Adrenal gland (tissue), 12 donors: Measurements from ENCODE around the gene RBM4B. TPM values are rescaled to one million over a fixed set of nuclear protein-coding genes. Genes with fewer than 3 reads are reported as not detected.
"Not testable (repeated sequence)": the region's sequence is repeated elsewhere in the genome, so short reads cannot be mapped to it uniquely, and the experiment has no call there.

ENCODE experiments used
- DNase-seq, 7 donors: peaks; one replicate each; pipeline ENCODE4 v3.0.0-alpha.2; 2019 to 2020
- H3K27ac ChIP-seq, 5 donors: fragments of 200-600 bp; sonication (generic) in 4 of 5; 1 replicate in 3 of 5; 2 replicates in 2 of 5; pipeline versions ENCODE4 v1.5.1 to v1.8.0; 2016 to 2020; ENCODE audit warnings: mild to moderate bottlenecking in 1 of 5
- H3K27me3 ChIP-seq: fragments of 200-600 bp; 2 replicates; pipeline ENCODE4 v1.8.0; 2021
- H3K36me3 ChIP-seq, 2 donors: fragments of 200-600 bp; replicated peaks in 1 of 2; 1 replicate in 1 of 2; 2 replicates in 1 of 2; pipeline versions ENCODE4 v1.5.1 to v1.8.0; 2018 to 2022
- H3K4me1 ChIP-seq, 2 donors: fragments of 200-600 bp; replicated peaks in 1 of 2; 1 replicate in 1 of 2; 2 replicates in 1 of 2; pipeline versions ENCODE4 v1.5.1 to v1.8.0; 2018 to 2021
- H3K4me3 ChIP-seq, 4 donors: fragments of 200-600 bp; sonication (generic) in 3 of 4; one replicate each; pipeline ENCODE4 v1.5.1; 2016 to 2018
- H3K9me3 ChIP-seq, 3 donors: fragments of 200-600 bp; sonication (generic) in 1 of 3; replicated peaks in 1 of 3; 1 replicate in 2 of 3; 2 replicates in 1 of 3; pipeline versions ENCODE4 v1.5.1 to v1.8.0; 2016 to 2021
- CTCF ChIP-seq, 6 experiments: fragments of 450-650 bp in 4 of 6; fragments of 200-600 bp in 2 of 6; sonication (generic) in 1 of 6; IDR thresholded peaks; 1 replicate in 5 of 6; 2 replicates in 1 of 6; pipeline versions ENCODE4 v1.5.1 to v1.8.0; 2016 to 2021; ENCODE audit warnings: antibody characterized with exemption in 6 of 6, mild to moderate bottlenecking in 2 of 6, moderate library complexity in 1 of 6
- POLR2A ChIP-seq, 2 donors: fragments of 450-650 bp; IDR thresholded peaks; one replicate each; pipeline ENCODE4 v1.6.1; 2017; ENCODE audit warnings: antibody characterized with exemption in 2 of 2, mild to moderate bottlenecking in 2 of 2, moderate library complexity in 1 of 2
- WGBS, 4 donors: extraction: QIAGEN DNeasy Blood & Tissue Kit in 2 of 4; methylation state at CpG; one replicate each; pipeline versions ENCODE4 v1.1.5 to v1.1.7; 2013 to 2017; 5-methylcytosine and 5-hydroxymethylcytosine counted together
- intact Hi-C, 2 donors: fragments of 100-400 bp; cut with DNase I; formaldehyde crosslinking; loops; one replicate each; pipeline versions ENCODE4 v1.14.1 to v1.15.0; 2022 to 2023
- polyA plus RNA-seq, 3 donors: library from polyadenylated mRNA; stranded (reverse); fragments of 200-250 nt in 2 of 3; fragments of 350-450 nt in 1 of 3; fragmentation: Illumina TruSeq in 1 of 3; extraction: RNeasy Lipid Tissue Mini Kit (QIAGEN cat#74804) in 1 of 3; gene quantifications; one replicate each; pipeline ENCODE4 v1.2.3, GENCODE V29; 2013 to 2014
- total RNA-seq, 9 donors: library from RNA; depleted of rRNA in 4 of 9; stranded (reverse); fragments of >200 nt in 4 of 9; fragments of 120-200 nt in 1 of 9; fragmentation: NEBNext Ultra II Directional in 1 of 9; extraction: Animal tissue kit (Norgen Biotek cat#: 25700) in 1 of 9; gene quantifications; one replicate each; pipeline versions ENCODE4 v1.1.0 to v1.2.4, GENCODE V29; 2013 to 2023
- donor health status: healthy with polysubstance abuse.
- donor health status: Bipolar disorder and iron deficiency.
- donor health status: DM: yes; HTN: yes; CAD: no.
- donor health status: DM: no; HTN: no; CAD: no.
- donor health status: DM: no; HTN: no; CAD: no.
- donor health status: DM: yes; HTN: yes; CAD: no.

The RBM4B gene
- total and polyA plus RNA-seq, 12 donors: 9.9 to 40.3 (median 20.6) TPM

- 76 to 85% (median 81%) methylated on average over 5 of the region's 5 CpGs for WGBS, 4 donors
- H3K27me3 ChIP-seq: no peaks in the 10 kb centered on the region
- intact Hi-C loops: loop anchor here in 1 of 2 donors (10.0 kb wide), 1 partner anchor 575 kb away; the partner anchor contains the start of gene PACS1
- H3K4me3 ChIP-seq: no peak overlapping the region
- peaks cover 8 to 22% of the 10 kb centered on the region in 2 donors for H3K4me1 ChIP-seq
- no peak overlapping the region for H3K27ac ChIP-seq
- no peaks in the 10 kb centered on the region for H3K9me3 ChIP-seq
- peaks cover 0 to 62% of the 10 kb centered on the region in 2 donors for H3K36me3 ChIP-seq
- TF ChIP-seq CTCF (IDR thresholded peaks at IDR 0.05) (no peak), POLR2A (IDR thresholded peaks at IDR 0.05) (no peak)
- DNase-seq: no peak
These were observed 27.8 kb downstream of the RBM4B start for GRCh38 chr11:66649903-66650302.

- H3K4me1 ChIP-seq: peaks cover 38 to 53% of the 10 kb centered on the region in 2 donors
- peaks cover 0 to 75% of the 10 kb centered on the region in 2 donors for H3K36me3 ChIP-seq
- no peak overlapping the region for H3K27ac ChIP-seq
- 72 to 89% (median 82%) methylated on average over 4 of the region's 4 CpGs for WGBS, 4 donors
- H3K4me3 ChIP-seq: no peak overlapping the region
- DNase-seq: no peak
- no peaks in the 10 kb centered on the region for H3K9me3 ChIP-seq
- no peaks in the 10 kb centered on the region for H3K27me3 ChIP-seq
- no peak for TF ChIP-seq CTCF (IDR thresholded peaks at IDR 0.05)
- no peak for TF ChIP-seq POLR2A (IDR thresholded peaks at IDR 0.05)
- intact Hi-C loops: loop anchor here in 1 of 2 donors (10.0 kb wide), 1 partner anchor 572 kb away; the partner anchor contains the start of gene PACS1
These were observed 30.9 kb downstream of the RBM4B start for GRCh38 chr11:66646828-66647227.

- Histone ChIP-seq H3K36me3 (peaks cover 0 to 83% of the 10 kb centered on the region in 2 donors), H3K9me3 (no peaks in the 10 kb centered on the region), H3K27me3 (no peaks in the 10 kb centered on the region), H3K4me3 (no peak overlapping the region), H3K27ac (no peak overlapping the region), H3K4me1 (peaks cover 66 to 80% of the 10 kb centered on the region in 2 donors)
- intact Hi-C loops: loop anchor here in 1 of 2 donors (10.0 kb wide), 1 partner anchor 569 kb away; the partner anchor contains the start of gene PACS1
- no peak for TF ChIP-seq POLR2A (IDR thresholded peaks at IDR 0.05)
- no peak for TF ChIP-seq CTCF (IDR thresholded peaks at IDR 0.05)
- whole genome bisulfite sequencing, 4 donors: 80 to 93% (median 82%) methylated on average over 21 to 24 of the region's 24 CpGs
- no peak for DNase-seq
These were observed 33.8 kb downstream of the RBM4B start for GRCh38 chr11:66643745-66644437.

- peaks cover 72 to 83% of the 10 kb centered on the region in 2 donors for H3K4me1 ChIP-seq
These were observed 35.9 kb downstream of the RBM4B start for GRCh38 chr11:66641834-66642233.

GRCh38 chr11:66639814-66640340 is 37.8 kb downstream of the RBM4B start:
- Histone ChIP-seq H3K27ac (peak overlapping the region in 2 of 5 donors; percentile 13 to 89), H3K36me3 (peaks cover 0 to 45% of the 10 kb centered on the region in 2 donors), H3K4me1 (peaks cover 63 to 64% of the 10 kb centered on the region in 2 donors), H3K4me3 (peak overlapping the region in 2 of 4 donors; percentile 65 to 94)
- 23 to 52% (median 37%) methylated on average over 7 to 9 of the region's 10 CpGs for WGBS, 4 donors
- intact Hi-C loops: loop anchor here in 1 of 2 donors (10.0 kb wide), 1 partner anchor 565 kb away; the partner anchor contains the start of gene PACS1
- DNase-seq, H3K27me3 ChIP-seq, H3K9me3 ChIP-seq: not testable (repeated sequence)

More at GRCh38 chr11:66641834-66642233, 35.9 kb downstream of the RBM4B start:
- Histone ChIP-seq H3K9me3 (no peaks in the 10 kb centered on the region), H3K4me3 (peak overlapping the region in 1 of 4 donors; percentile 94), H3K36me3 (peaks cover 0 to 64% of the 10 kb centered on the region in 2 donors), H3K27ac (no peak overlapping the region), H3K27me3 (no peaks in the 10 kb centered on the region)
- DNase-seq: no peak
- 20 to 28% (median 22%) methylated on average over 3 of the region's 3 CpGs for whole genome bisulfite sequencing, 4 donors
- TF ChIP-seq POLR2A (IDR thresholded peaks at IDR 0.05): no peak
- TF ChIP-seq CTCF (IDR thresholded peaks at IDR 0.05): no peak
- intact Hi-C loops: loop anchor here in 1 of 2 donors (10.0 kb wide), 1 partner anchor 567 kb away; the partner anchor contains the start of gene PACS1
